Measurements from ENCODE around the gene TMEM120B.

The TMEM120B gene

DNA sequence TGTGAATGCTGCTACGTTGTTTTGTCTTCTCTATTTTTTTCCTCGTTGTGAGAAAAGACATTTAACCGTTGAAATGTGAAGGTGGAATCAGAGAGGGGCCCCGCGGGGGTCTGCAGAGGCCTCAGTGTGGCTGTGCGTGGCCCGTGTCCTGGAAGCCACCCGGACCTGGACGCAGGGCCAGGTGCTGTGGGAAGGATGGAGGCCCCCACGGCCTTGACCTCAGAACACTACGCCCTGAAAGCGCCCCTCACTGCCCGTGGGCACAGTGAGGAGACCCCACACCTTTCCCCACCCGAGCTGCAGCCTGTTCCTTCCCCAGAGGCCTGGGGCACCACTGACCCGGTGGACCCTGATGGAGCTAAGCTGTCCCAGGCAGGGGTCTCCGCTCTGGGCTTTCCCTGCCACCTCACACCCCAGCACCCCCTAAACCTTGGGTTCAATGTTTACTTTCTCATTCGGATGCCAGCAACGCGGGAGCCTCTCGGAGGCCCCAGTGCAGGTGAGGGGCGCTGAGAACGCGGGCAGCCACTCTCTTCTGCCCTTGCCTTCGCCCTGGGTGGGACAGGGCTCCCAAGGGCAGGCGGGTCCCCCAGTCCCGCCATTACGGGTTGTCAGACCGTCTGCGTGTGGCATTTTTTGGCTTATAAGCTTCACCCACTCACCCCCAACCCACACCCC lies 118.2 kb downstream of the TMEM120B start:
- no peak for TF ChIP-seq PKNOX1 (IDR thresholded peaks at IDR 0.05)
- no peak for TF ChIP-seq SP1 (IDR thresholded peaks at IDR 0.05)
- no peak for TF ChIP-seq SUZ12 (IDR thresholded peaks at IDR 0.05)
- TF ChIP-seq FOXM1 (IDR thresholded peaks at IDR 0.05; ENCODE audit: borderline replicate concordance), result no peak
- no peak for TF ChIP-seq FOXA1 (IDR thresholded peaks at IDR 0.05)
- TF ChIP-seq NFRKB (IDR thresholded peaks at IDR 0.05), result no peak
- no peak for TF ChIP-seq ELF4 (IDR thresholded peaks at IDR 0.05)
- no peak for TF ChIP-seq LEF1 (IDR thresholded peaks at IDR 0.05; ENCODE audit: borderline replicate concordance)
- TF ChIP-seq ARNT (IDR thresholded peaks at IDR 0.05), result no peak
- no peak for TF ChIP-seq ZNF384 (IDR thresholded peaks at IDR 0.05)
- no peak for TF ChIP-seq CTBP1 (IDR thresholded peaks at IDR 0.05; ENCODE audit: borderline replicate concordance)
- TF ChIP-seq TARDBP (IDR thresholded peaks at IDR 0.05), result no peak
- no peak for TF ChIP-seq BHLHE40 (IDR thresholded peaks at IDR 0.05; ENCODE audit: borderline replicate concordance)
- no peak for DNase-seq (ENCODE audit: extremely low spot score)
- ChIA-PET CTCF (interaction anchor here (1.3 kb wide), 1 partner anchor 36 kb away, joined by 4 read pairs; no protein-coding TSS in a partner anchor), POLR2A (no interaction called here)
